ENCODE data around the gene CEBPA. TPM values are rescaled to one million over a fixed set of nuclear protein-coding genes. Genes with fewer than 3 reads are reported as not detected.

CEBPA gene
- polyA plus RNA-seq, 1 donor (not counting 4 experiments of a cell fraction or from before 2014, with no cell fraction given), result 3.6 TPM

- no peak overlapping the region for H2AFZ ChIP-seq (ENCODE audit: control insufficient read depth, low read length)
- H3K4me3 ChIP-seq (ENCODE audit: control insufficient read depth in 2 of 3, extremely low read depth in 1 of 3, insufficient read depth in 2 of 3, low read depth in 1 of 3, low read length in 3 of 3), result no peak overlapping the region
- no peak overlapping the region for H3K27ac ChIP-seq (ENCODE audit: control insufficient read depth, insufficient read depth, low read length)
- no peaks in the 10 kb centered on the region for H3K27me3 ChIP-seq (ENCODE audit: control insufficient read depth, extremely low read depth, insufficient read depth, low read length)
- no peaks in the 10 kb centered on the region for H3K4me1 ChIP-seq (ENCODE audit: control insufficient read depth, extremely low read depth, insufficient read depth, low read length)
- DNase-seq (ENCODE audit: low read depth, low spot score) (no peak), FAIRE-seq (no peak)
- no peaks in the 10 kb centered on the region for H4K20me1 ChIP-seq (ENCODE audit: control insufficient read depth, extremely low read depth, insufficient read depth, low read length)
- dilution Hi-C loops (cut with MboI; ENCODE audit: extremely low pct_ligation_motif_present, low sequenced_read_pairs), result no loop called here
- TF ChIP-seq EZH2 (IDR thresholded peaks at IDR 0.05; ENCODE audit: low read length) (no peak), CTCF (optimal IDR thresholded peaks at IDR 0.05 in 1 of 3, IDR thresholded peaks at IDR 0.05 in 1 of 3, conservative IDR thresholded peaks at IDR 0.05 in 1 of 3; ENCODE audit: extremely low read depth in 1 of 3, insufficient read depth in 2 of 3, low read length in 3 of 3) (no peak)
- no peaks in the 10 kb centered on the region for H3K9me1 ChIP-seq (ENCODE audit: control insufficient read depth, extremely low read depth, insufficient read depth, low read length)
- no peaks in the 10 kb centered on the region for H3K36me3 ChIP-seq (ENCODE audit: control insufficient read depth in 2 of 2, extremely low read depth in 1 of 2, insufficient read depth in 2 of 2, low read length in 2 of 2)
- H3K9me3 ChIP-seq (ENCODE audit: control insufficient read depth, low read depth, low read length), result no peaks in the 10 kb centered on the region
- H3K79me2 ChIP-seq (ENCODE audit: control insufficient read depth, insufficient read depth, low read length), result no peaks in the 10 kb centered on the region
- no peak overlapping the region for H3K4me2 ChIP-seq (ENCODE audit: control insufficient read depth, extremely low read depth, insufficient read depth, low read depth, low read length)
- H3K9ac ChIP-seq (ENCODE audit: control insufficient read depth, extremely low read depth, insufficient read depth, low read length), result no peak overlapping the region
These were observed 18.7 kb downstream of the CEBPA start for GRCh38 chr19:33283589-33283988.

- Histone ChIP-seq H3K27ac (ENCODE audit: control insufficient read depth, insufficient read depth, low read length) (no peak overlapping the region), H3K4me3 (ENCODE audit: control insufficient read depth in 2 of 3, extremely low read depth in 1 of 3, insufficient read depth in 2 of 3, low read depth in 1 of 3, low read length in 3 of 3) (no peak overlapping the region), H2AFZ (ENCODE audit: control insufficient read depth, low read length) (no peak overlapping the region), H3K9ac (ENCODE audit: control insufficient read depth, extremely low read depth, insufficient read depth, low read length) (no peak overlapping the region), H3K27me3 (ENCODE audit: control insufficient read depth, extremely low read depth, insufficient read depth, low read length) (no peaks in the 10 kb centered on the region), H3K9me3 (ENCODE audit: control insufficient read depth, low read depth, low read length) (no peaks in the 10 kb centered on the region), H3K4me2 (ENCODE audit: control insufficient read depth, extremely low read depth, insufficient read depth, low read depth, low read length) (no peak overlapping the region), H3K36me3 (ENCODE audit: control insufficient read depth in 2 of 2, extremely low read depth in 1 of 2, insufficient read depth in 2 of 2, low read length in 2 of 2) (no peaks in the 10 kb centered on the region), H4K20me1 (ENCODE audit: control insufficient read depth, extremely low read depth, insufficient read depth, low read length) (no peaks in the 10 kb centered on the region), H3K4me1 (ENCODE audit: control insufficient read depth, extremely low read depth, insufficient read depth, low read length) (no peaks in the 10 kb centered on the region), H3K79me2 (ENCODE audit: control insufficient read depth, insufficient read depth, low read length) (no peaks in the 10 kb centered on the region), H3K9me1 (ENCODE audit: control insufficient read depth, extremely low read depth, insufficient read depth, low read length) (no peaks in the 10 kb centered on the region)
- DNase-seq (ENCODE audit: low read depth, low spot score) (no peak), FAIRE-seq (no peak)
- dilution Hi-C loops (cut with MboI; ENCODE audit: extremely low pct_ligation_motif_present, low sequenced_read_pairs), result no loop called here
- no peak for TF ChIP-seq CTCF (optimal IDR thresholded peaks at IDR 0.05 in 1 of 3, IDR thresholded peaks at IDR 0.05 in 1 of 3, conservative IDR thresholded peaks at IDR 0.05 in 1 of 3; ENCODE audit: extremely low read depth in 1 of 3, insufficient read depth in 2 of 3, low read length in 3 of 3)
- TF ChIP-seq EZH2 (IDR thresholded peaks at IDR 0.05; ENCODE audit: low read length), result no peak
These were observed 20.2 kb downstream of the CEBPA start for GRCh38 chr19:33282036-33282671.
